OCI-LY7 (cell line): ENCODE data around the gene ALAD. TPM values are rescaled to one million over a fixed set of nuclear protein-coding genes. Genes with fewer than 3 reads are reported as not detected.

Experiments used
- BruUV-seq: library from RNA; stranded (reverse); fragments of 400-500 nt; replicated peaks from 2 replicates; lab custom pipeline; 2021; lab: Mats Ljungman, UMichigan
- CTCF ChIA-PET: fragments of 300-600 bp; sonication (Branson Sonifier 250); formaldehyde crosslinking; loops from one replicate; lab custom pipeline; 2022; ENCODE audit warnings: antibody characterized with exemption; ENCODE audit not compliant: unreplicated experiment; lab: Charles Lee
- POLR2A ChIA-PET: fragments of 300-600 bp; sonication (Branson Sonifier 250); formaldehyde crosslinking; loops from one replicate; lab custom pipeline; 2022; ENCODE audit warnings: antibody characterized with exemption; lab: Charles Lee
- DNase-seq: peaks from one replicate; pipeline ENCODE4 v3.0.0-alpha.2; 2015; ENCODE audit warnings: low spot score
- H2AFZ ChIP-seq: fragments of 200-600 bp; sonication (generic), shearing (Covaris generic); 2 replicates; pipeline ENCODE4 v1.6.1; 2014; ENCODE audit warnings: mild to moderate bottlenecking, antibody characterized with exemption, low read length, moderate library complexity
- H3K27ac ChIP-seq: fragments of 200-600 bp; sonication (generic); 2 replicates; pipeline ENCODE4 v1.5.1; 2014; ENCODE audit warnings: mixed run types, low read depth, mild to moderate bottlenecking, moderate library complexity, low read length, inconsistent platforms; ENCODE audit not compliant: poor library complexity, severe bottlenecking
- H3K36me3 ChIP-seq: fragments of 200-600 bp; sonication (generic); 2 replicates; pipeline ENCODE4 v1.6.1; 2014; ENCODE audit warnings: mild to moderate bottlenecking, antibody characterized with exemption, low read length, moderate library complexity, mixed read lengths; ENCODE audit not compliant: insufficient read depth
- H3K4me1 ChIP-seq: fragments of 200-600 bp; sonication (generic); 2 replicates; pipeline ENCODE4 v1.5.1; 2014; ENCODE audit warnings: mild to moderate bottlenecking, low read length; ENCODE audit not compliant: insufficient read depth, poor library complexity, severe bottlenecking
- H3K4me2 ChIP-seq: fragments of 200-600 bp; sonication (generic); 2 replicates; pipeline ENCODE4 v1.6.1; 2014; ENCODE audit warnings: mild to moderate bottlenecking, low read length
- H3K4me3 ChIP-seq: fragments of 200-600 bp; sonication (generic); 2 replicates; pipeline ENCODE4 v1.5.1; 2014; ENCODE audit warnings: mild to moderate bottlenecking, low read depth, low read length; ENCODE audit not compliant: poor library complexity, severe bottlenecking
- H3K79me2 ChIP-seq: fragments of 200-600 bp; sonication (generic); 2 replicates; pipeline ENCODE4 v1.6.1; 2016; ENCODE audit warnings: low read depth, mild to moderate bottlenecking, low read length, moderate library complexity, mixed read lengths; ENCODE audit not compliant: insufficient read depth
- H3K9me2 ChIP-seq: fragments of 200-600 bp; sonication (generic); 2 replicates; pipeline ENCODE4 v1.6.1; 2016; ENCODE audit warnings: mild to moderate bottlenecking, low read length, mixed read lengths; ENCODE audit not compliant: insufficient read depth
- H3K9me3 ChIP-seq: fragments of 200-600 bp; sonication (generic); 2 replicates; pipeline ENCODE4 v1.6.1; 2014; ENCODE audit warnings: mild to moderate bottlenecking, mixed run types, low read length, mixed read lengths
- H4K20me1 ChIP-seq: fragments of 200-600 bp; sonication (generic); 2 replicates; pipeline ENCODE4 v1.6.1; 2014; ENCODE audit warnings: mild to moderate bottlenecking, antibody characterized with exemption, low read length, moderate library complexity, mixed read lengths; ENCODE audit not compliant: insufficient read depth
- CTCF ChIP-seq: fragments of 200-600 bp; sonication (generic); conservative IDR thresholded peaks from 2 replicates; pipeline ENCODE4 v1.5.1; 2014; ENCODE audit warnings: mild to moderate bottlenecking, antibody characterized with exemption, low read length, moderate library complexity, mixed read lengths
- EZH2phosphoT487 ChIP-seq: fragments of 200-600 bp; sonication (generic); IDR thresholded peaks from 2 replicates; pipeline ENCODE4 v1.6.1; 2018; ENCODE audit warnings: low read depth, borderline replicate concordance, mild to moderate bottlenecking, mixed run types, antibody characterized with exemption, low read length, moderate library complexity, mixed read lengths
- intact Hi-C: fragments of 100-400 bp; cut with micrococcal nuclease; formaldehyde crosslinking; loops from one replicate; pipeline ENCODE4 v1.10.0; 2022; ENCODE audit not compliant: unreplicated experiment
- total RNA-seq, 2 experiments: library from RNA; depleted of rRNA in 1 of 2; stranded (reverse); fragments of >200 nt in 1 of 2; shearing (Covaris generic) in 1 of 2; gene quantifications; 2 replicates each; pipeline ENCODE4 v1.2.3, GENCODE V29; 2014 to 2022

ALAD gene
- total RNA-seq, 2 experiments from 2014 or later, result 19.8 to 26.3 TPM

DNA sequence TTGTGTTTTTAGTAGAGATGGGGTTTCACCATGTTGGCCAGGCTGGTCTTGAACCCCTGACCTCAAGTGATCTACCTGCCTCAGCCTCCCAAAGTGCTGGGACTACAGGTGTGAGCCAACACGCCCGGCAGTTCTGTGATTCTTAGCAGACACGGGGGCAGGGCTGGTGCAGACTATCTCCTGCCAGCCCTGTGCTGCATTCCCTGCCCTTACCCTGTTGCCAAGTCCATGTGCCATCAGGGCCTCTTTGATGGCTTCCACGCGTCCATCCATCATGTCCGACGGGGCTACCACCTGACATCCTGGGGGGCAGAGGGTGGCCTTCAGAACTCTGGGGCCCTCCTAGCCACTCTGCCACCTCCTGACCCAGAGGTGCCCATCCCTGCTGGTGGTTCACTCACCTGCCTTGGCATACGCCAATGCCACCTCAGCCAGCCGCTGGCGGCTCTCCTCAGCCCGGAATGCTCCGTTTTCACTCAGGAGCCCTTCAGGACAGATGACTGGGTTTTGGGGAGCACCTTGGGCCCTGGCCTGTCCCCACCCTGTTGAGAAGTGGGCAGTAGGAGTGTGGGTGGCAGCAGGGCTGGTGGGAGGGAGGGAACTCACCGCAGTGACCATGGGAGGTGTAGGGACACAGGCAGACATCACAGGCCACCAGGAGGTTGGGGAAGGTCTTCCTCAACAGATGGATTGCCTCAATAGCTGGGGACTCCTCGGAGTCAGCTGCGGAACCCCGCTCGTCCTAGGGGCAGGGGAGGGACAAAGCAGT, 10.7 kb downstream of the ALAD start:
- no peaks in the 10 kb centered on the region for H3K9me3 ChIP-seq
- DNase-seq, result no peak
- intact Hi-C loops, result no loop called here
- no peaks in the 10 kb centered on the region for H4K20me1 ChIP-seq
- POLR2A ChIA-PET, result no interaction called here
- CTCF ChIA-PET, result no interaction called here
- no peak overlapping the region for H3K4me2 ChIP-seq
- no TSS peak for BruUV-seq
- H3K79me2 ChIP-seq, result no peaks in the 10 kb centered on the region
- H2AFZ ChIP-seq, result no peak overlapping the region
- no peaks in the 10 kb centered on the region for H3K4me1 ChIP-seq
- H3K9me2 ChIP-seq, result no peaks in the 10 kb centered on the region
- H3K36me3 ChIP-seq, result peaks cover 22% of the 10 kb centered on the region
- no peak overlapping the region for H3K27ac ChIP-seq
- H3K4me3 ChIP-seq, result no peak overlapping the region
- TF ChIP-seq EZH2phosphoT487, result no peak
- TF ChIP-seq CTCF, result no peak

DNA sequence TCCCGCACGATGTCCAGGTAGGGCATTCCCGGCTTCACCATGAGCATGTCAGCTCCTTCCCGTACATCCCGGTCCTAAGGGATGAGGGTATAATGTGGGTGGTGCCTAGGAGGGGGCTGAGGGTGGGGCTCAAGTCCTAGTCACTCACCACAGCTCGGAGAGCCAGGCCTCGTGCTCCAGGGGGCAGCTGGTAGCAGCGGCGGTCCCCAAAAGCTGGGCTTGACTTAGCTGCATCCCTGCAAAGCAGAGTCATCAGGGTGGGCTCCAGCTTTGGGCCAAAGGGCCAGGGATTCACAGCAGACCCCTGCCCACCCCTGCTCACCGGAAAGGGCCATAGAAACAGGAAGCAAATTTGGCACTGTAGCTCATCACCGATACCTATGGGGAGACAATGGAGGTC, 11.6 kb downstream of the ALAD start:
- H3K9me2 ChIP-seq, result no peaks in the 10 kb centered on the region
- H3K36me3 ChIP-seq, result peaks cover 22% of the 10 kb centered on the region
- intact Hi-C loops, result no loop called here
- H3K4me3 ChIP-seq, result no peak overlapping the region
- ChIA-PET CTCF (no interaction called here), POLR2A (no interaction called here)
- no peak for DNase-seq
- no peaks in the 10 kb centered on the region for H3K4me1 ChIP-seq
- no peak overlapping the region for H2AFZ ChIP-seq
- no peaks in the 10 kb centered on the region for H4K20me1 ChIP-seq
- H3K4me2 ChIP-seq, result no peak overlapping the region
- no peaks in the 10 kb centered on the region for H3K79me2 ChIP-seq
- BruUV-seq, result no TSS peak
- no peaks in the 10 kb centered on the region for H3K9me3 ChIP-seq
- TF ChIP-seq CTCF (no peak), EZH2phosphoT487 (no peak)
- no peak overlapping the region for H3K27ac ChIP-seq

GRCh38 chr9:113388833-113389232, 12.3 kb downstream of the ALAD start:
- DNase-seq, result no peak
- no peaks in the 10 kb centered on the region for H3K9me2 ChIP-seq
- ChIA-PET POLR2A (no interaction called here), CTCF (no interaction called here)
- no peaks in the 10 kb centered on the region for H3K9me3 ChIP-seq
- intact Hi-C loops, result no loop called here
- no peak overlapping the region for H3K4me2 ChIP-seq
- no peaks in the 10 kb centered on the region for H3K79me2 ChIP-seq
- no peak overlapping the region for H3K4me3 ChIP-seq
- H3K4me1 ChIP-seq, result no peaks in the 10 kb centered on the region
- H4K20me1 ChIP-seq, result no peaks in the 10 kb centered on the region
- TF ChIP-seq EZH2phosphoT487 (no peak), CTCF (no peak)
- BruUV-seq, result no TSS peak
- H3K27ac ChIP-seq, result no peak overlapping the region
- peaks cover 22% of the 10 kb centered on the region for H3K36me3 ChIP-seq
- no peak overlapping the region for H2AFZ ChIP-seq
